Epidermal melanocyte (primary cell): Measurements from ENCODE around the gene DUSP14.

ENCODE experiments used
- DNase-seq: peaks from one replicate; pipeline ENCODE4 v3.0.0; 2011; ENCODE audit warnings: low spot score; ENCODE audit not compliant: insufficient read length

Gene DUSP14

DNA sequence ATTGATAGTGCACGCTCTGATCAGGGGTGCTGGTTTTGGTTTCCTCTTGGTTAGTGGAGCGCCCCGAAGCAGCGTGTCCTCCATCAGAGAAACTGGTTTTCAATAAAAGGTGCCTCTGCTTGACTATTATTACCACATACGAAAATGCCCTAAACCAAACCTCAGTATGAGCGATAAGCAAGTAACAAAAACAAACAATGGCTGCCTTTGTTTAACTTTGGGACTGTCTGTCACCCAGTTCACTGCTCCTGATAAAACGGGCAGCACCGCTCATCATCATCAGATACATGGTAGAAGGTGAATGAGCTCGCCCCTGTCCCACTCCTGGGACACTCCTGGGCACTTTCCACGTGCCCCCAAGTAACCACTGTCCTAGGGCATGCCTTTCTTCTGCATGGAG lies 24.0 kb downstream of the DUSP14 start:
- no peak for DNase-seq

DNA sequence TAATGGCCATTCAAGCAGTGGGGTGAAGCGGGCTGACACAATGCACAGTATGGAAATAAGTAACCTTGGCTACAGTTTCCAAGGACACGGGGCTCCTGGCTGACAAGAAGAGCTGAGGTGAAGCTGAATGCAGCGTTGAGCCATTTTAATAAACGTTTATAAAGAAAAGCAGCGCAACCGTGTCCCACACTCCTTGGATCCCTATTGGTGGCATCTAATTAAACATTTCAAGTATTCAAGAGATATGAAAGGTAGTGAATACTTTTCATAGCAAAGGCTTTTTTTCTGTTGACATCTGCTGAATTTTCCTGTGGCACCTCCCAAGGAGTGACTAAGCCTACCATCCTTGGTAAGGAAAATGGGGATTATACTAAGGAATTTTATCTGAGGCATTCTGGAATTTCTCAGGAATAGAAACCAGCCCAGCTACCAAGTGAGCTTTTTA lies 26.5 kb downstream of the DUSP14 start:
- DNase-seq: no peak

GRCh38 chr17:37517881-37518280 lies 28.2 kb downstream of the DUSP14 start:
- DNase-seq: no peak

- DNase-seq: no peak
Observed at GRCh38 chr17:37518826-37519225, 29.1 kb downstream of the DUSP14 start.

GRCh38 chr17:37519251-37519985 lies 29.7 kb downstream of the DUSP14 start:
- no peak for DNase-seq

DNA sequence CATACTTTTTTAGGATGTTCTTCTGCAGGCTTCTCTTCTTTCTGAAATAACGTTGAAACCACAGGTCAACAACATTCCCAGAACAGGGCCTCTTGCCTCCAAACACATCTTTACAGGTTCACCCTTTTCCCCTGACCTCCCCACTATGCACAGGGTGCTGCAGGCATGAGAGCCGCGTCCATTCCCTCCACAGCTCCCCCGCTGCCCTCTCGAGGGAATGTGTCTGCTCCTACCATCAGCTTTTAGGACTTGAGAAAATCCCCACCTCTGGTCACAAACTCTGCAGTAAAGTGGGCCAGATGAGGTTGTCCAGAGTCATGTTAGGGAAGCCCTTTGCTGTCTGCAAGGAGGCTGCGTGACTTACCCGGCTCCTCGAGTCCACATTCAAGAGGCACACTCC lies 30.5 kb downstream of the DUSP14 start:
- no peak for DNase-seq

DNA sequence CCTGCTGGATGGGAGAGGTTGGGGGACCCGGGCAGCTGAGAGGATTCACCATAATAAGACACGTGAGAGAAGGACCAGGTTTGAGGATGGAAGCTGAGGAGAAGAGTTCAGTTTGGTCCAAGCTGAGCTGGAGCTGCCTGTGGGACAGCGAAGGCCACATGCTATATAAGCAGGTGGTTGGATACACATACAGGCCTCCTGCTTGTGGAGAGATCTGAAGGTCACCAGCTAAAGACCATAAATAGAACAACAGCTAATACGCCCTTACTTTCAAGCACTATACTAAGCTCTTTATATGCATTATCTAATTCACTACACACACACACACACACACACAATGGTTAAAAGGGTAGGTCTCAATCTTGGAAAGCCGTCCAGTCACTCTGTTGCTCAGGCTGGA lies 32.1 kb downstream of the DUSP14 start:
- no peak for DNase-seq

- no peak for DNase-seq
Observed at GRCh38 chr17:37523715-37524219, 34.1 kb downstream of the DUSP14 start.

- no peak for DNase-seq
Observed at GRCh38 chr17:37527249-37527851, 37.7 kb downstream of the DUSP14 start.

DNA sequence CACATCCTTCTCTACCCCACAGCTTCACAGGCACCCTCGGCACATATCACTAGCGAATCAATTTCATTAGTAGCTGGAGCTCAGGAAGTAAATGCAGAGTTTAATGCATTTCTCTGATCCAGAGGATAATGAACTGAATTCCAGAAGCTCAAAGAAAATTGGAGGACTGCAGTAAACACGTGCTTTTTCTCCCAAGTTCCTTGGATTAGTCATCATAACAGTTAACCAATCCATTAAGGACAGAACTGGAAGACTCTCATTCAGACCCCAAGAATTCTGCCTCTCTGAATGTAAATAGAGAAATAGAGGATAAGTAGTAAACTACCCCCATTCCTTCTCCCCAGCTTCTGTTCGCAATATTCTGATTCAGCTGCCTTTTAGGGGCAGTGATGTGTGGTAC lies 40.7 kb downstream of the DUSP14 start:
- DNase-seq: no peak

DNA sequence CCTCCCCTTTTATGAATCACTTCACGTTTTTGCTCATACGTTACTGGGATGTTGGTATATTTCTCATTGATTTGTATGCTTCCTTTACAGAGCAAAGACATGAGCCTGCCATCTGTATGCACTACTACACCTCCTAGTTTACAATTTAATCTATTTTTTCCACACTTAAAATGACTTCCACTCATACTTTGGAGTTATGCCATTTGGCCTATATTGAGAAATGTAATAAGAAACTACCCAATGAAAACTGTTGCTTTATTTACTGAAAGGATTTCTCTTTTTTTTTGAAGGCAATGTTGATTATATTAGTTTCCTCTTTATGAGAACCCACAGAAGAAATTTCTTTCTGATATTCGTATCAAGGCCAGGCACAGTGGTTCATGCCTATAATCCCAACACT lies 43.1 kb downstream of the DUSP14 start:
- DNase-seq: no peak

GRCh38 chr17:37535906-37536305 lies 46.2 kb downstream of the DUSP14 start:
- DNase-seq: no peak

DNA sequence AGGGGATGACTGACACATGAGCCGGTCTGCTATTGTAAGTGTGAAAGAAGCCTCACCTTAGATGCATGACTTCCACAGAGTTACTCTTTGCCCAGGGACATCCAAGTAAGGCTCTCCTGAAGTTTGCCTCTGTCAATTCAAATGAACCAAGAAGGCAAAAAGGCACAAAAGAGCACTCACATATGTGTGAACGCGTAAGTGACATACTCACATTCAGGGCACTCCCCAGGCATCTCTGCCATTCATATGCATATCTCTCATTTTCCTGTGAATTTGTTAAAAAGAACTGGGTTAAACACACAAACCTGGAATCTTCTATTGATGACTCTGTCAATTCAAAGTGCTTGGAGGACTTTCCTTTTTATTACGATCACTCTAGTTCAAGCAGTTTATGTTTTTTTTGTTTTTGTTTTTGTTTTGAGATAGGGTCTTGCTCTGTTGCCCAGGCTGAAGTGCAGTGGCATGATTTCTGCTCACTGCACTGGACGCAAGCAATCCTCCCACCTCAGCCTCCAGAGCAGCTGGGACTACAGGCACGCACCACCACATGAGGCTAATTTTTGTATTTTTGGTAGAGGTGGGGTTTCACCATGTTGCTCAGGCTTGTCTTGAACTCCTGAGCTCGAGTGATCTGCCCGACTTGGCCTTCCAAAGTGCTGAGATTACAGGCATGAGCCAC lies 49.4 kb downstream of the DUSP14 start:
- no peak for DNase-seq

DNA sequence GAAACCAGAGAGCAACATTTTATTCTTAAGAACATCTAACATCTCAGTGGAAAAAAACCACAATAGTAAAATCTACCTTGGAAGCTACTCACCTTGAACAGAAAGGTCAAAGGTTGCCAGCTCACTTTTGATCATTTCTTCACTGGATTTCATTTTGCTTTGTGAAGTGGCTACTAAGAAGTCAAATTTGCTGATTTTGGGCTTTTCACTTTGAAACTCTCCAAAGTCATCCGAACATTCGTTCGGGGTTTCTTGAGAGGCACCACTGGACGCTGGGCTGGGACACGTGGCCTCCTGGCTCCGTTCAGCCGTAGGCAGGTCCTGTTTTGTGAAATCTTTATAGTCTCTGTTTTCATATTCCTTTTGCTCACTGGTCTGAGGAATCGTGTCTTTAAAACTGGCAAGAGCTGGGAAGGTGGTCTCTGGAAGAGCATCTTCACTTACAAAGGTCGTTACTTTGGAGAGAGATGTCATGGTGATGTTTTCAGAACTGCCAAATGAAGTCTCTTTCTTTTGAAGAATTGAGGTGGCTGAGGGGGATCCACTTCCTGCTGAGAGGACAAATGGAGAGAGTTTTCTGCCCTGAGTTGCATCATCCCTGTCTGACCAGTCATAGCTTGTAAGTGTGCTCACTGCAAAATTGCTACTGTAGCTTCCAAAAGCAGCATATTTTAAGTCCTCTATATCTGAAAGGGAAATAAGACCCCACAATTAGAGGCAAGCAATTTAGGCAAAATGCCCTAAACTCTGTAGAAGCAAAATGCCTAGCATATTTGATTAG lies 52.4 kb downstream of the DUSP14 start:
- no peak for DNase-seq

GRCh38 chr17:37543637-37544052 lies 54.0 kb downstream of the DUSP14 start:
- DNase-seq: no peak

DNA sequence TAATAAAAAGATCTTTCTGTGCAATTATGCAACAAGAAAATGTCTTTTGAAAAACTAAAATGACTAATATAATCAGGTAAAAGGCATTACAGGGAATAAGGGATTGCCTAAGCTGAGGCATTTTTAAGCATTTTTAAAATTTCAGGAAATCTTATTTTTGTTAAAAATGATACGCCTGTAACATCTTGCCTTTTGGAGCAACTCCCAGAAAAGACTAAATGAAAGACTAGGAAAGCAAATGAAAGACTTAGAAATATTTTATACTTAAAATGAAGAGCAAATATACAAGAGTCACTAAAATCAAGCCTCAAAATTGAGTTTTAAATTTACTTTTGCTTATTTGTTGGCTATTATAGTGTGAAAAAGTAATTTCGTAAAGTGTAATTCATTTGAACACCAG lies 55.8 kb downstream of the DUSP14 start:
- DNase-seq: no peak

DNA sequence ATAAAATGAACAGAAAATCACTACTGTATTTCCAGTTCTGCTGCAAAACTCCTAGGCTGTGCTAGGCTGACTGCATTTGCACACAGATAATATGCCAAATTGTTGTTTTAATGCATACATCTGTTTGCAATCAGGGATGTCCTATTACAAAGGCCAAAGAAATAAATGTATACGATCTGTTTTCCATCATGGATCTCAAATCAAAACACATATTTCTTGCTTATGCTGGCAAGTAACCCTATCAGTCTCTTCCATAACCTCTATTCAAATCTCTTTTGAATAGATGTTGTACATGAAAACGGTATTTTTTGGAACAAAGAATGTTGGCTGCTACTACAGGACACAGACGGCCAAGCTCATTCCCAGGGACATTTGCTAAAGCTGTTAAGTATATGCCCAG lies 56.6 kb downstream of the DUSP14 start:
- no peak for DNase-seq

- DNase-seq: no peak
Observed at GRCh38 chr17:37547986-37548385, 58.3 kb downstream of the DUSP14 start.

DNA sequence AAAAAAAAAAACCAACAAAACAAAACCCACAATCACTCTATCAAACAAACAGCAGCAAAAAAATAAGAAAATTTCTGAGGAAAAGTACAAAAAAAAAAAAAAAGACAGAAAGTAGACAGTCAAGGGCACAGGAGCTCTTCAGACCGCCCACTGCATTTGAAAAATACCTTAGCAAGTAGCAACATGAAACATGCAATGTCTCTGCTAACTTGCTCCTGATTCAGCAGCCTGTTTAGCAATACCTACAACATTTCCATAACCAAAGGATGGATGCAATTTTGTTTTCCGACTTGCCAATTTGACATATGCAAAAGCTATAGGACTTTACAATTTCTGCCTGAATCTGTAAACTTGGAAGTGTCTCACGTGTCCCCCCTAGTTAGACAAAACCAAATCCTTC lies 62.1 kb downstream of the DUSP14 start:
- DNase-seq: no peak

- DNase-seq: no peak
Observed at GRCh38 chr17:37553401-37553966, 63.8 kb downstream of the DUSP14 start.

DNA sequence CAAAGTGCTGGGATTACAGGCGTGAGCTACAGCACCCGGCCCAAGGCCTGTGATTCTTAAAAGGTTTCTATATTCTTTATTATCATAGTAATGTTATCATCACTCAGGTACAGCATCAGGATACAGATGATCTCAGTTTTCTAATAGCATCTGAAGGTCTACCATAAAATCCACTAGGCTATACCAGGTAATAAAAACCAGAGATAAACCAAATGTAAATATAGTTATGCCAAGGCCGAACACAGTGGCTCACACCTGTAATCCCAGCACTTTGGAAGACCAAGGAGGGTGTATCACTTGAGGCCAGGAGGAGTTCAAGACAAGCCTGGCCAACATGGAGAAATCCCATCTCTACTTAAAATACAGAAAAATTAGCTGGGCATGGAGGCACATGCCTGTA lies 65.7 kb downstream of the DUSP14 start:
- DNase-seq: no peak
